K562 (cell line): ENCODE results near the gene GABRE. TPM values are rescaled to one million over a fixed set of nuclear protein-coding genes. Genes with fewer than 3 reads are reported as not detected.

Experiments used
- ADNP ChIP-seq: fragments of 200-800 bp; sonication (Bioruptor generic); IDR thresholded peaks from 2 replicates; pipeline ENCODE4 v1.6.1; 2016; ENCODE audit warnings: missing genetic modification characterization, missing compliant biosample characterization
- ATF3 ChIP-seq, 2 experiments: fragments of 450-650 bp in 1 of 2; sonication (generic) in 1 of 2; formaldehyde crosslinking in 1 of 2; IDR thresholded peaks in 1 of 2; conservative IDR thresholded peaks in 1 of 2; 2 replicates each; pipeline versions ENCODE4 v1.6.1 to v1.8.1; 2016 to 2023; ENCODE audit warnings: mild to moderate bottlenecking in 2 of 2, moderate library complexity in 2 of 2, inconsistent platforms in 1 of 2, missing genetic modification reagents in 1 of 2
- ATF7 ChIP-seq: fragments of 450-650 bp; IDR thresholded peaks from 2 replicates; pipeline ENCODE4 v1.7.1; 2014; ENCODE audit warnings: mild to moderate bottlenecking, moderate library complexity
- BACH1 ChIP-seq: fragments of 200-800 bp; sonication (Bioruptor generic); IDR thresholded peaks from 2 replicates; pipeline ENCODE4 v1.6.1; 2016; ENCODE audit warnings: missing genetic modification characterization, missing compliant biosample characterization
- C11orf30 ChIP-seq: fragments of 450-650 bp; IDR thresholded peaks from 2 replicates; pipeline ENCODE4 v1.6.1; 2016; ENCODE audit warnings: low read depth, mild to moderate bottlenecking
- CEBPB ChIP-seq: fragments of 450-650 bp; IDR thresholded peaks from 2 replicates; pipeline ENCODE4 v1.6.1; 2016; ENCODE audit warnings: missing genetic modification characterization, missing compliant biosample characterization
- E2F1 ChIP-seq: sonication (generic); formaldehyde crosslinking; IDR thresholded peaks from 2 replicates; pipeline ENCODE4 v1.8.1; 2023; ENCODE audit warnings: mild to moderate bottlenecking, missing genetic modification reagents, moderate library complexity
- FOS ChIP-seq: IDR thresholded peaks from 3 replicates; pipeline ENCODE4 v1.6.1; 2011; ENCODE audit not compliant: insufficient read length; ENCODE audit errors: extremely low read depth
- MCM2 ChIP-seq: fragments of 450-650 bp; IDR thresholded peaks from 2 replicates; pipeline ENCODE4 v1.6.1; 2017; ENCODE audit warnings: low read depth, mild to moderate bottlenecking
- SFPQ ChIP-seq: fragments of 200-400 bp; formaldehyde crosslinking; IDR thresholded peaks from 2 replicates; pipeline ENCODE4 v1.6.1; 2017; ENCODE audit warnings: mild to moderate bottlenecking, low read depth, low read length, moderate library complexity
- SIN3A ChIP-seq, 2 experiments: fragments of 150-350 bp in 1 of 2; IDR thresholded peaks; 2 replicates each; pipeline ENCODE4 v1.6.1; 2011 to 2016; ENCODE audit warnings: borderline replicate concordance in 2 of 2, low read depth in 2 of 2, low read length in 2 of 2, mild to moderate bottlenecking in 2 of 2, moderate library complexity in 2 of 2; ENCODE audit not compliant: control insufficient read depth in 1 of 2
- TBL1XR1 ChIP-seq, 2 experiments: IDR thresholded peaks; 2 replicates each; pipeline ENCODE4 v1.6.1; 2012; ENCODE audit warnings: improper control_type of control experiment in 2 of 2, low read length in 2 of 2, mild to moderate bottlenecking in 1 of 2
- TCF15 ChIP-seq: fragments of 250-450 bp; sonication (Bioruptor Pico); IDR thresholded peaks from 2 replicates; pipeline ENCODE4 v1.8.0; 2022; ENCODE audit warnings: moderate library complexity, mild to moderate bottlenecking, inconsistent platforms
- TFAP4 ChIP-seq: sonication (generic); formaldehyde crosslinking; IDR thresholded peaks from 2 replicates; pipeline ENCODE4 v1.8.0; 2022; ENCODE audit warnings: missing genetic modification reagents, mild to moderate bottlenecking, moderate library complexity, borderline replicate concordance
- THAP7 ChIP-seq: fragments of 250-450 bp; sonication (Bioruptor Pico); IDR thresholded peaks from 2 replicates; pipeline ENCODE4 v1.5.0; 2021
- XRCC3 ChIP-seq: fragments of 450-650 bp; IDR thresholded peaks from 2 replicates; pipeline ENCODE4 v1.6.1; 2017; ENCODE audit warnings: mild to moderate bottlenecking, moderate library complexity
- ZFP36 ChIP-seq: fragments of 150-350 bp; IDR thresholded peaks from 2 replicates; pipeline ENCODE4 v1.6.1; 2018; ENCODE audit warnings: low read length, low read depth; ENCODE audit not compliant: partially characterized antibody
- ZNF778 ChIP-seq: fragments of 450-650 bp; formaldehyde crosslinking; IDR thresholded peaks from 2 replicates; pipeline ENCODE4 v1.4.0; 2020; ENCODE audit warnings: mild to moderate bottlenecking, moderate library complexity
- polyA plus RNA-seq, 8 experiments: library from polyadenylated mRNA; depleted of rRNA in 4 of 8; stranded (reverse) in 5 of 8; unstranded in 3 of 8; fragments of >200 nt; fragmentation: Nextera tagmentation in 2 of 8; fragmentation: Illumina TruSeq in 1 of 8; extraction: Ambion mirVana in 2 of 8; extraction: Trizol in 1 of 8; gene quantifications; 2 replicates each; pipeline versions ENCODE4 v1.2.1 to v1.2.3, GENCODE V29; 2011 to 2014; ENCODE audit warnings: inconsistent platforms in 1 of 8, missing spikeins in 1 of 8
- total RNA-seq, 7 experiments: library from RNA; depleted of rRNA in 6 of 7; stranded (reverse); fragments of >200 nt in 6 of 7; fragmentation: Illumina TruSeq in 2 of 7; extraction: Trizol in 2 of 7; gene quantifications; 2 replicates each; pipeline versions ENCODE4 v1.2.1 to v1.2.3, GENCODE V29; 2011 to 2021; ENCODE audit warnings: low replicate concordance in 1 of 7

The GABRE gene
- total and polyA plus RNA-seq, 9 of the 15 experiments (the other 6 are each of a cell fraction or from before 2014, with no cell fraction given), result 23.1 to 456 (median 148) TPM

GRCh38 chrX:151982222-151982621 lies 7.7 kb upstream of the GABRE start (continued):
- TF ChIP-seq ATF7 (0 out of 2 replicates have a peak, but pooled peaks have one; percentile 21), E2F1 (CRISPR knock-in tag) (no peak), SIN3A (IDR thresholded peaks at IDR 0.05; ENCODE audit: borderline replicate concordance in 2 of 2, control insufficient read depth in 1 of 2, low read depth in 2 of 2, low read length in 2 of 2) (no peak), C11orf30 (peak; percentile 33; the same call in 1 of the 2 replicates), CEBPB (tag) (no peak), TFAP4 (CRISPR knock-in tag) (no peak), ZNF778 (CRISPR knock-in tag) (no peak), ADNP (tag) (no peak), FOS (peak; percentile 26), THAP7 (CRISPR knock-in tag) (no peak), ZFP36 (no peak), BACH1 (tag) (no peak), TCF15 (CRISPR knock-in tag) (no peak), XRCC3 (no peak), MCM2 (no peak), SFPQ (no peak), TBL1XR1 (IDR thresholded peaks at IDR 0.05; ENCODE audit: low read length in 2 of 2) (0 out of 4 replicates have a peak, but pooled peaks of 1 of the 2 experiments have one; percentile 22), ATF3 (IDR thresholded peaks at IDR 0.05) (peak; percentile 92), ATF3 (CRISPR knock-in tag; conservative IDR thresholded peaks at IDR 0.05) (no peak)
